Lung (tissue), 12 donors: ENCODE results near the gene DCST1. TPM values are rescaled to one million over a fixed set of nuclear protein-coding genes. Genes with fewer than 3 reads are reported as not detected.

Source experiments
- ATAC-seq: fragments of 200-7000 bp; cut with Tn5 transposase; one replicate; pipeline ENCODE4 v1.9.1; 2020; ENCODE audit warnings: moderate number of reproducible peaks; ENCODE audit not compliant: insufficient read depth, low FRiP score
- DNase-seq, 3 donors: peaks; one replicate each; pipeline ENCODE4 v3.0.0-alpha.2; 2013 to 2017
- H3K27ac ChIP-seq, 2 donors: one replicate each; pipeline ENCODE4 v1.5.1; 2013; ENCODE audit warnings: mild to moderate bottlenecking in 2 of 2, moderate library complexity in 2 of 2, control low read depth in 1 of 2, inconsistent platforms in 1 of 2, low read depth in 1 of 2, low read length in 1 of 2
- H3K27me3 ChIP-seq, 3 donors: one replicate each; pipeline ENCODE4 v1.5.1; 2013; ENCODE audit warnings: low read length in 2 of 3; ENCODE audit not compliant: control insufficient read depth in 3 of 3, insufficient read depth in 3 of 3
- H3K36me3 ChIP-seq, 4 donors: one replicate each; pipeline ENCODE4 v1.5.1; 2013; ENCODE audit warnings: low read length in 4 of 4, mild to moderate bottlenecking in 1 of 4, moderate library complexity in 1 of 4; ENCODE audit not compliant: control insufficient read depth in 4 of 4, insufficient read depth in 4 of 4
- H3K4me1 ChIP-seq, 5 donors: one replicate each; pipeline ENCODE4 v1.5.1; 2013; ENCODE audit warnings: low read length in 5 of 5, mild to moderate bottlenecking in 2 of 5, moderate library complexity in 1 of 5; ENCODE audit not compliant: control insufficient read depth in 5 of 5, insufficient read depth in 5 of 5
- H3K4me3 ChIP-seq: one replicate; pipeline ENCODE4 v1.5.1; 2013; ENCODE audit warnings: mild to moderate bottlenecking, control low read depth, moderate library complexity
- H3K9ac ChIP-seq, 2 donors: one replicate each; pipeline ENCODE4 v1.5.1; 2013; ENCODE audit warnings: low read length in 2 of 2, control low read depth in 1 of 2; ENCODE audit not compliant: insufficient read depth in 1 of 2
- H3K9me3 ChIP-seq, 4 donors: one replicate each; pipeline ENCODE4 v1.5.1; 2013; ENCODE audit warnings: low read length in 3 of 4, mild to moderate bottlenecking in 1 of 4, moderate library complexity in 1 of 4; ENCODE audit not compliant: control insufficient read depth in 4 of 4, insufficient read depth in 3 of 4
- WGBS, 2 donors: extraction: QIAGEN DNeasy Blood & Tissue Kit; methylation state at CpG; one replicate each; pipeline ENCODE4 v1.1.7; 2013; 5-methylcytosine and 5-hydroxymethylcytosine counted together
- polyA plus RNA-seq, 2 donors: library from polyadenylated mRNA; stranded (reverse); fragments of 200-250 nt; gene quantifications; one replicate each; pipeline ENCODE4 v1.2.1, GENCODE V29; 2013
- total RNA-seq, 2 donors: library from RNA; depleted of rRNA in 1 of 2; stranded (reverse); fragments of >200 nt in 1 of 2; gene quantifications; one replicate each; pipeline ENCODE4 v1.2.1, GENCODE V29; 2014 to 2021
- TF ChIP-seq, protein P1 (sequence below): IDR thresholded peaks from 2 replicates; pipeline ENCODE4 v1.5.1; 2012; ENCODE audit warnings: mild to moderate bottlenecking; ENCODE audit errors: control extremely low read depth, extremely low read depth
- donor health status: control.
- donor health status: control.
- donor health status: Bipolar disorder and iron deficiency.
- donor health status: healthy.
- donor health status: DM: yes; HTN: yes; CAD: no.

The DCST1 gene
- total and polyA plus RNA-seq, 4 donors, result 0.08 to 0.20 TPM; not detected in 2

DNA sequence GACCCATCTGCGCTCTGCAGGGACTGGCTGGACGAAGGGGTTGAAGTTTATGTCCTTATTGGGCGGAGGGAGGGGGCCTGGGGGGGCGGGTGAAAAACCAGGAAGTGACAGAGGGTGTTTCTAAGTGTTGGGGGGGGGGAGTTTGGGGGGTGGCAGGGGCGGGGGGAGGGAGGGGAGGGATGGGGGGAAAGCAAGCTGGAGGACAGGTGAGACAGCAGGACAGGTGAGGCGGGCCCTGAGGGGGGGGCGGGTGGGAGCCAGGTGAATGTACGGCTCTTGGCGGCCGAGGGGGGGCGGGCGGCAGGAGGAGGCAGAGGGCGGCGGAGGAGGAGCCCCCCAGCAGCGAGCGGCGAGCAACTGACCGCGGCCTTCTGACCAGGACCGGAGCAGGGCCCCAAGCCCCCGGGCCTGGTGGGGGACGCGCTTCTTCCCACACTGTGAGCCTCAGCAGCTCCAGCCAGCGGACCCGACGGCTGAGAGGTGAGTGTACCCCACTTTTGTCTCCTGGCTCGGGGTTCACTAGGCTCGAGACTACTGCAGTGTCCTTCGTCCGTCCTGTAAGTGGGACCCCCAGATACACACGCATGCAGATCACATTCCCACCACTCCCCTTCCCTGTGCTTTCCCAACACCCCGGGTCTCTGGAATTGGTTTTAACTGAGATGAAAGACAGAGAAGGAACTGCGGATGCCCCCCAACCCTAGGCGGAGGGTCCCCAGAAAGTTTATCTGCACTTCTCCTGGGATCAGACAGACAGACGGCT, 31.0 kb upstream of the DCST1 start, which contains the start of gene ZBTB7B:
TSS of gene ZBTB7B (plus strand) at position 339 of the 763 bp plus-strand sequence. CDS start 11,859 bp downstream, outside the sequence.
- peak within 1 kb of the TSS; percentile 53 to 77 for H3K9ac ChIP-seq
- no peaks in the 10 kb centered on the region for H3K36me3 ChIP-seq
- TF ChIP-seq, protein P1, sequence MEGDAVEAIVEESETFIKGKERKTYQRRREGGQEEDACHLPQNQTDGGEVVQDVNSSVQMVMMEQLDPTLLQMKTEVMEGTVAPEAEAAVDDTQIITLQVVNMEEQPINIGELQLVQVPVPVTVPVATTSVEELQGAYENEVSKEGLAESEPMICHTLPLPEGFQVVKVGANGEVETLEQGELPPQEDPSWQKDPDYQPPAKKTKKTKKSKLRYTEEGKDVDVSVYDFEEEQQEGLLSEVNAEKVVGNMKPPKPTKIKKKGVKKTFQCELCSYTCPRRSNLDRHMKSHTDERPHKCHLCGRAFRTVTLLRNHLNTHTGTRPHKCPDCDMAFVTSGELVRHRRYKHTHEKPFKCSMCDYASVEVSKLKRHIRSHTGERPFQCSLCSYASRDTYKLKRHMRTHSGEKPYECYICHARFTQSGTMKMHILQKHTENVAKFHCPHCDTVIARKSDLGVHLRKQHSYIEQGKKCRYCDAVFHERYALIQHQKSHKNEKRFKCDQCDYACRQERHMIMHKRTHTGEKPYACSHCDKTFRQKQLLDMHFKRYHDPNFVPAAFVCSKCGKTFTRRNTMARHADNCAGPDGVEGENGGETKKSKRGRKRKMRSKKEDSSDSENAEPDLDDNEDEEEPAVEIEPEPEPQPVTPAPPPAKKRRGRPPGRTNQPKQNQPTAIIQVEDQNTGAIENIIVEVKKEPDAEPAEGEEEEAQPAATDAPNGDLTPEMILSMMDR, result no peak
- peak; percentile 47 to 67 (median 49) for DNase-seq
- WGBS, 2 donors, result 0% methylated on average over 27 to 33 of the region's 35 CpGs
- H3K4me1 ChIP-seq, result peaks cover 8 to 33% (median 14%) of the 10 kb centered on the region in 5 donors
- ATAC-seq, result peak; percentile 1
- H3K27ac ChIP-seq, result peak within 1 kb of the TSS; percentile 94 to 97
- peak within 1 kb of the TSS; percentile 92 for H3K4me3 ChIP-seq
- no peaks in the 10 kb centered on the region for H3K27me3 ChIP-seq
- H3K9me3 ChIP-seq, result no peaks in the 10 kb centered on the region

DNA sequence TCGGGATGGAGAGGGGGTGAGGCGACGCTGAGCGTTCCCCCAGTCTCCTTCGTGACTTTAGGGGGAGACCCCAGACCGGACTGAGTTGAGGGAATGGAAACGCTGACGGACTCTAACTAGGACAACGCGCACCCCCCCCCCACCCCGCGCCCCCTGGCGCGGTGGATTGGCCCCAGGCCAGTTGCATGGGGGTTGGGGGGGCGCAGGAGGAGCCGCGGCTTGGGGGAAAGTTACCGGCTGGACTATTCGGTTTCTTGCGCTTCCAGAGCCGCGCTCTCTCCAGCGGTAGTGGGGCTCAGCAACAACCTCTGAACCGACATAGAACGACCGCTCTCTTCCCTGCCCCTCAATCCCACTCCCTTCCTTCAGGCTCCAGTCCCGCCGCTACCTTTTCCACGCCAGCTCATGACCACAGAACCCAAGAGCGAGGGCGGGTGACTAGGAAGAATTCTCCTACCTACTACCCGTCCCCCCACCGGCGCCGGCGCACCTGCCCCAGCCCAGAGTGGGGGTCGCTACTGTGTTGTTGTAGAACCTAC, 30.3 kb upstream of the DCST1 start:
- peak; percentile 48 to 55 (median 50) for DNase-seq
- peak overlapping the region; percentile 45 to 77 for H3K9ac ChIP-seq
- TF ChIP-seq, protein P1, result no peak
- H3K27me3 ChIP-seq, result no peaks in the 10 kb centered on the region
- peak overlapping the region; percentile 92 for H3K4me3 ChIP-seq
- no peaks in the 10 kb centered on the region for H3K36me3 ChIP-seq
- WGBS, 2 donors, result 0% methylated on average over 28 to 37 of the region's 37 CpGs
- ATAC-seq, result no peak
- no peaks in the 10 kb centered on the region for H3K9me3 ChIP-seq
- peaks cover 8 to 38% (median 15%) of the 10 kb centered on the region in 5 donors for H3K4me1 ChIP-seq
- peak overlapping the region; percentile 89 to 97 for H3K27ac ChIP-seq

DNA sequence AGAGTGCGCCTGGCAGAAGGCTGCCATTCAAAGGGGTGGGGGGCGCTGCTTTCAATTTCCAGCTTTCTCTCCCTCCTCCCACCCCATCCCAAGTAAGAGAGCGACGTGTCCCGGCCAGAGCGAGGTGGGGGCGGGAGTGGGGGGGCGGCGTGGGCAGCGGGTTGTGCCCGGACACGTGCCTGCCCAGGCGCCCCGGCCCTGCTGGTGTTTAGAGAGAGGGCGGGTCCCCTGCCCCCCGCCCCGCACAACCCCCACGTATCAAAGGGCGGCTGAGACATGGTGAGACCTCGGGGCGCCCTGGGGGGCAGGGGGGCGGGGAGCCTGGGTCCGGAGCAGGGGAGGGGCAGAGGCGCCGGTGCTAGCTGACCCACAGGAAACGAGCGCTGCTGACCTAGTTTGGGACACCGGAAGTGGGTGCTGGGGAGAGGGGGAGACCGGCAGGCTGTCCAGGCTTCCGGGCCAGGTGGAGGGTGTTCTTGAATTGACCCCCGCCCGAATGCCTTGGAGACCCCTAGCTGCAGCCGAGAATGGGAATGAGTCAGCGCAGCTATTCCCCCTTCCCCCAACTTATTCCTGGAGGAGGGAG, 29.8 kb upstream of the DCST1 start:
- TF ChIP-seq, protein P1, result no peak
- Histone ChIP-seq H3K4me3 (peak overlapping the region; percentile 92), H3K4me1 (peaks cover 7 to 38% (median 19%) of the 10 kb centered on the region in 5 donors), H3K27me3 (no peaks in the 10 kb centered on the region), H3K9ac (peak overlapping the region in 1 of 2 donors; percentile 85), H3K27ac (peak overlapping the region; percentile 89 to 97), H3K9me3 (no peaks in the 10 kb centered on the region), H3K36me3 (no peaks in the 10 kb centered on the region)
- no peak for ATAC-seq
- WGBS, 2 donors, result 1 to 2% methylated on average over 22 to 34 of the region's 34 CpGs
- DNase-seq, result peak; percentile 52 to 71 (median 61)
